Tibial nerve (tissue), 4 donors: ENCODE measurements around the gene SMAD3.

Experiments
- EP300 ChIP-seq, 2 donors: sonication (generic); formaldehyde crosslinking; IDR thresholded peaks; one replicate each; pipeline ENCODE4 v1.6.1; 2017; ENCODE audit warnings: antibody characterized with exemption in 2 of 2, mild to moderate bottlenecking in 1 of 2
- POLR2A ChIP-seq, 2 donors: fragments of 450-650 bp; IDR thresholded peaks; one replicate each; pipeline ENCODE4 v1.6.1; 2017; ENCODE audit warnings: antibody characterized with exemption in 2 of 2, mild to moderate bottlenecking in 2 of 2, moderate library complexity in 2 of 2
- TF ChIP-seq, protein P1 (sequence below), 5 experiments: fragments of 200-600 bp in 3 of 5; fragments of 450-650 bp in 2 of 5; sonication (generic) in 3 of 5; IDR thresholded peaks; one replicate each; pipeline ENCODE4 v1.5.1; 2016 to 2019; ENCODE audit warnings: antibody characterized with exemption in 5 of 5, mild to moderate bottlenecking in 3 of 5, moderate library complexity in 2 of 5

DNA sequence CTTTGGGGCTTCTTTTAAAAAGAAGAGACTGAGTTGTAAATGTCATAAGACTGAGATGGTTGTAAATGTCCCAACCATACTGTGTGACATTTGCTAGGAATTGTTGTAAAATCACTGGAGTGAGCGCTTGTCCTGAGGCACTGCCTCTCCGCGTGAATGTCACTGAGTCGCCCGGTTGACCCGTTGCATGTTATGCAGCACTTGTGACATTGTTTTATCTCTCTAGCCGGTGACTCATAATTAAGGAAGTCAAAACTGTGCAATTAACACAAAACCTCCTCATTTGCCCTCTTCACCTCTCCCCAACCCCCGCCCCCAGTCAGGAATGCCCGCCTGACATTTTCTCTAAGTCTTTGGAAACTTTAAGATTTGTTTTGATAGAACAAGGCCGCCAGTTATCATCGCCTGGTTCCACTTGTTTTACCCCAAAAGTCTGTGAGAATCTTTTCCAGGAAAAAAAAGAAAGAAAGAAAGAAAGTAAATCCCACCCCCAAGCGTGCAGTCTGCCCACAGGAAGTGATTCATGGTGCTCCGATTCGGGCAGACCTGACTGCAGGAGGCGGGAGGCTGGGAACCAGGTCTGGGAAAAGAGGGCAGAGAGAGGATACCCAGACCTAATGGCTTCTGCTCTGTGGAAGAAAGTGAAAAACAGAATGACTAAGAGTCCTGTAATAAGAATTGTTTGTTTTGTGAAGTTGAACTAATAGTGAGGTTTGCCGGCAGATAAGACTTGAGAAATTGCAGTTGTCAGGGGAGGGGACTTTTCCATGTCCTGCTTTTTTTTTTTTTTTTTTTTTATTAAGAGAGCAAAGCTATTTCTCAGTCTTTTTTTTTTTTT is 84.8 kb downstream of the SMAD3 start:
- TF ChIP-seq, protein P1, sequence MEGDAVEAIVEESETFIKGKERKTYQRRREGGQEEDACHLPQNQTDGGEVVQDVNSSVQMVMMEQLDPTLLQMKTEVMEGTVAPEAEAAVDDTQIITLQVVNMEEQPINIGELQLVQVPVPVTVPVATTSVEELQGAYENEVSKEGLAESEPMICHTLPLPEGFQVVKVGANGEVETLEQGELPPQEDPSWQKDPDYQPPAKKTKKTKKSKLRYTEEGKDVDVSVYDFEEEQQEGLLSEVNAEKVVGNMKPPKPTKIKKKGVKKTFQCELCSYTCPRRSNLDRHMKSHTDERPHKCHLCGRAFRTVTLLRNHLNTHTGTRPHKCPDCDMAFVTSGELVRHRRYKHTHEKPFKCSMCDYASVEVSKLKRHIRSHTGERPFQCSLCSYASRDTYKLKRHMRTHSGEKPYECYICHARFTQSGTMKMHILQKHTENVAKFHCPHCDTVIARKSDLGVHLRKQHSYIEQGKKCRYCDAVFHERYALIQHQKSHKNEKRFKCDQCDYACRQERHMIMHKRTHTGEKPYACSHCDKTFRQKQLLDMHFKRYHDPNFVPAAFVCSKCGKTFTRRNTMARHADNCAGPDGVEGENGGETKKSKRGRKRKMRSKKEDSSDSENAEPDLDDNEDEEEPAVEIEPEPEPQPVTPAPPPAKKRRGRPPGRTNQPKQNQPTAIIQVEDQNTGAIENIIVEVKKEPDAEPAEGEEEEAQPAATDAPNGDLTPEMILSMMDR (IDR thresholded peaks at IDR 0.05) = no peak
- TF ChIP-seq EP300 (IDR thresholded peaks at IDR 0.05) (peak in 1 of 2 donors; percentile 53), POLR2A (IDR thresholded peaks at IDR 0.05) (no peak)
